Caco-2 (cell line): Measurements from ENCODE around the gene NECAB2. TPM values are rescaled to one million over a fixed set of nuclear protein-coding genes. Genes with fewer than 3 reads are reported as not detected.

Source experiments
- BruUV-seq: library from RNA; stranded (reverse); fragments of 400-500 nt; replicated peaks from 2 replicates; lab custom pipeline; 2021; lab: Mats Ljungman, UMichigan
- CTCF ChIA-PET: fragments of 300-600 bp; sonication (Branson Sonifier 250); formaldehyde crosslinking; loops from one replicate; lab custom pipeline; 2022; ENCODE audit warnings: antibody characterized with exemption; lab: Charles Lee
- POLR2A ChIA-PET: fragments of 300-600 bp; sonication (Branson Sonifier 250); formaldehyde crosslinking; loops from one replicate; lab custom pipeline; 2022; ENCODE audit warnings: antibody characterized with exemption; lab: Charles Lee
- DNase-seq, 2 experiments: peaks; one replicate each; pipeline versions ENCODE4 v3.0.0 to v3.0.0-alpha.2; 2020 to 2022
- H3K27me3 ChIP-seq: replicated peaks from 2 replicates; pipeline ENCODE4 v1.6.0; 2011; ENCODE audit warnings: low read length; ENCODE audit not compliant: control insufficient read depth, insufficient read depth
- H3K36me3 ChIP-seq: 2 replicates; pipeline ENCODE4 v1.5.1; 2011; ENCODE audit warnings: low read length; ENCODE audit not compliant: control insufficient read depth, insufficient read depth
- H3K4me1 ChIP-seq: fragments of 250-450 bp; sonication (Bioruptor Pico); 2 replicates; pipeline ENCODE4 v1.5.1; 2020; ENCODE audit warnings: mild to moderate bottlenecking
- H3K4me3 ChIP-seq: 2 replicates; pipeline ENCODE4 v1.5.1; 2011; ENCODE audit warnings: low read depth, mild to moderate bottlenecking, control low read depth, low read length
- H3K9me3 ChIP-seq: fragments of 250-450 bp; sonication (Bioruptor Pico); 2 replicates; pipeline ENCODE4 v1.5.1; 2020; ENCODE audit warnings: mild to moderate bottlenecking, moderate library complexity
- H3K27ac Mint-ChIP-seq: one replicate; pipeline ENCODE4 v1.8.0; 2022; ENCODE audit warnings: mixed read lengths; ENCODE audit not compliant: unreplicated experiment
- H3K27me3 Mint-ChIP-seq: one replicate; pipeline ENCODE4 v1.8.0; 2022; ENCODE audit warnings: mixed read lengths; ENCODE audit not compliant: insufficient read depth, unreplicated experiment
- H3K36me3 Mint-ChIP-seq: one replicate; pipeline ENCODE4 v1.8.0; 2022; ENCODE audit warnings: mild to moderate bottlenecking, mixed read lengths; ENCODE audit not compliant: insufficient read depth, unreplicated experiment
- H3K4me1 Mint-ChIP-seq: one replicate; pipeline ENCODE4 v1.8.0; 2022; ENCODE audit warnings: low read depth, mixed read lengths; ENCODE audit not compliant: unreplicated experiment
- H3K4me3 Mint-ChIP-seq: one replicate; pipeline ENCODE4 v1.8.0; 2022; ENCODE audit warnings: mild to moderate bottlenecking, moderate library complexity, mixed read lengths; ENCODE audit not compliant: unreplicated experiment
- H3K9me3 Mint-ChIP-seq: one replicate; pipeline ENCODE4 v1.8.0; 2022; ENCODE audit warnings: mixed read lengths; ENCODE audit not compliant: unreplicated experiment
- intact Hi-C: fragments of 100-400 bp; cut with micrococcal nuclease; formaldehyde crosslinking; loops from one replicate; pipeline ENCODE4 v1.10.0; 2022; ENCODE audit not compliant: unreplicated experiment
- total RNA-seq: library from RNA; stranded (reverse); gene quantifications from 2 replicates; pipeline ENCODE4 v1.2.3, GENCODE V29; 2022
- TF ChIP-seq, protein P1 (sequence below), 2 experiments: fragments of 200-600 bp in 1 of 2; IDR thresholded peaks; 1 replicate in 1 of 2; 2 replicates in 1 of 2; pipeline versions ENCODE4 v1.5.1 to v1.8.0; 2011 to 2022; ENCODE audit warnings: antibody characterized with exemption in 1 of 2, control low read depth in 1 of 2, inconsistent platforms in 1 of 2, low read depth in 1 of 2, low read length in 1 of 2, mild to moderate bottlenecking in 1 of 2, moderate library complexity in 1 of 2; ENCODE audit not compliant: insufficient read depth in 1 of 2, severe bottlenecking in 1 of 2, unreplicated experiment in 1 of 2

NECAB2 gene
- total RNA-seq, 1 experiment from 2014 or later: 0.68 TPM

DNA sequence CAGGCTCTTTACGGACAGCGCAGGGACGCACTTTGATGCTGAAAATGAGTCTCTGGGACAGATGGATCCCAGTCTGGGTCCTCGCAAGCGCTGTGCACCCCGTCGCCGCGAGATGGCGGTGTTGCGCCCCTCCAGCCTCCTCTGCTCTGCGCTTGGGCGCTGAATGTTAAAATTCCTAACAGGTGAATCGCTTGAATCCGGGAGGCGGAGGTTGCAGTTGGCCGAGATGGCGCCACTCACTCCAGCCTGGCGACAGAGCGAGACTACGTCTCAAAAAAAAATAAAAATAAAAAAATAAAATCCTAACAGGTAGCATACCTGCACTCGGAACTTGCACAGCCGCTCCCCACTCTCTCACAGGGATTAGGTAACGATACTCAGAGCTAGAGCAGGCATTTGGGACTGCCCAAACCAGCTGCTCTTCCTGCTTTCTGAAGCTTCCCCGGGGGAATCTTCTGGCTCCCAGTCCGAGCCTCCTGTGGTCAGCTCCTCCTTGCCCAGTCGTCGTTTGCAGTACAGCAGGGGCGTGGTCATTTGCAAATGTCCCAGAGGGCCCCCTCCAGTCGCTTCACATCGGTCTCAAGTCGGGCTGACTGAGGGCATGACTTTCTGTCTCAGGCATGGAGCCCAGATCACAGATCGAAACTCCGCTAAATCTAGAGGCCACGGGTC lies 41.2 kb upstream of the NECAB2 start:
- Mint-ChIP-seq H3K27ac (peak overlapping the region; percentile 95), H3K27me3 (no peaks in the 10 kb centered on the region), H3K4me1 (peaks cover 26% of the 10 kb centered on the region), H3K36me3 (peaks cover 14% of the 10 kb centered on the region), H3K9me3 (no peaks in the 10 kb centered on the region), H3K4me3 (peak overlapping the region; percentile 79)
- H3K9me3 ChIP-seq: no peaks in the 10 kb centered on the region
- BruUV-seq: TSS peak; percentile 98
- ChIA-PET CTCF (interaction anchor here (0.6 to 2.6 kb wide), 8 partner anchors 23 to 159 kb away, joined by 3 to 44 read pairs (median 4); partner anchors contain the start of genes HSBP1 and OSGIN1), POLR2A (interaction anchor here (0.5 to 4.2 kb wide), 5 partner anchors 24 to 745 kb away, joined by 3 to 31 read pairs (median 6); partner anchors contain the start of gene OSGIN1)
- TF ChIP-seq, protein P1, sequence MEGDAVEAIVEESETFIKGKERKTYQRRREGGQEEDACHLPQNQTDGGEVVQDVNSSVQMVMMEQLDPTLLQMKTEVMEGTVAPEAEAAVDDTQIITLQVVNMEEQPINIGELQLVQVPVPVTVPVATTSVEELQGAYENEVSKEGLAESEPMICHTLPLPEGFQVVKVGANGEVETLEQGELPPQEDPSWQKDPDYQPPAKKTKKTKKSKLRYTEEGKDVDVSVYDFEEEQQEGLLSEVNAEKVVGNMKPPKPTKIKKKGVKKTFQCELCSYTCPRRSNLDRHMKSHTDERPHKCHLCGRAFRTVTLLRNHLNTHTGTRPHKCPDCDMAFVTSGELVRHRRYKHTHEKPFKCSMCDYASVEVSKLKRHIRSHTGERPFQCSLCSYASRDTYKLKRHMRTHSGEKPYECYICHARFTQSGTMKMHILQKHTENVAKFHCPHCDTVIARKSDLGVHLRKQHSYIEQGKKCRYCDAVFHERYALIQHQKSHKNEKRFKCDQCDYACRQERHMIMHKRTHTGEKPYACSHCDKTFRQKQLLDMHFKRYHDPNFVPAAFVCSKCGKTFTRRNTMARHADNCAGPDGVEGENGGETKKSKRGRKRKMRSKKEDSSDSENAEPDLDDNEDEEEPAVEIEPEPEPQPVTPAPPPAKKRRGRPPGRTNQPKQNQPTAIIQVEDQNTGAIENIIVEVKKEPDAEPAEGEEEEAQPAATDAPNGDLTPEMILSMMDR (IDR thresholded peaks at IDR 0.05; ENCODE audit: insufficient read depth in 1 of 2, low read depth in 1 of 2, low read length in 1 of 2, severe bottlenecking in 1 of 2, unreplicated experiment in 1 of 2): peak; percentile 94 to 98
- H3K4me3 ChIP-seq: peak overlapping the region; percentile 43
- no peaks in the 10 kb centered on the region for H3K27me3 ChIP-seq
- intact Hi-C loops: loop anchor here (1.0 kb wide), 6 partner anchors 16 to 138 kb away; partner anchors contain the start of genes MLYCD and OSGIN1
- H3K4me1 ChIP-seq: peaks cover 36% of the 10 kb centered on the region
- DNase-seq: peak; percentile 90 to 95
- no peaks in the 10 kb centered on the region for H3K36me3 ChIP-seq

DNA sequence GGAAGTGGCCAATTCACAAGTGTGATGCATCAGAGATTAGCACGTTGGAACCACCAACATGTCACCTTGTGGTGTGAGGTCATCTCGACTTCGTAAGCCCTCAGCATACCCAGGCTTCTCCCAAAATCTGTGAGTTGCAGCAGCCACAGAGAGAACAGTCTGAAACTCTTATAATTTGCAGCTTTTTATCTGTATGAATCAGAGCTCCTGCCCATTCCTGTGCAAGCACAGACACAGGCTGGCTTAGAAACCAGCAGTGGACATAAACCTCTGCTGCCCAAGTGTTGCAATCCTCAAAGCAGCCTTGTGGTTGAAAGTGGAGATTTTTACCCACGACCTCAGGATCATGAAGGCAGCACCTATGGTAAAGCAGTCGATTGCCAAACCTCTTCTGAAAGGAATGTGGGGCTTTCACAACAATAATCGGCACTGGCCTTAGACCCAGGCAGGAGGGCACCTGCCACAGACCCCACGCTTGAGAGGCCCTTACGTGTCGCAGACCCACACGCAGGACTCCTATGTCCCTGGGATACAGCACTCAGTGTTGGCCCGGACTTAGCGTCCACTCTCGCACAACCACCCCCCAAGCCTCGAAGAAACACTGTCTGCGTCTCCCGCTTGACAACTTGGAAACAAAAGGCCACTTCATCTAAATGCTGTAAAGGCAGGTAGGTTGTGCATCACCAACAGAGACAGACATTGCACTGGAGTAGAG lies 39.5 kb upstream of the NECAB2 start:
- Mint-ChIP-seq H3K4me1 (peaks cover 26% of the 10 kb centered on the region), H3K9me3 (no peaks in the 10 kb centered on the region), H3K36me3 (peaks cover 15% of the 10 kb centered on the region), H3K4me3 (no peak overlapping the region), H3K27me3 (no peaks in the 10 kb centered on the region), H3K27ac (peak overlapping the region; percentile 35)
- no peak overlapping the region for H3K4me3 ChIP-seq
- no TSS peak for BruUV-seq
- ChIA-PET CTCF (interaction anchor here (0.7 to 2.4 kb wide), 4 partner anchors 10 to 216 kb away, joined by 3 to 10 read pairs (median 4); partner anchors contain the start of genes DNAAF1, HSDL1 and OSGIN1), POLR2A (interaction anchor here (4.2 kb wide), 1 partner anchor 25 kb away, joined by 31 read pairs; the partner anchor contains the start of gene OSGIN1)
- H3K27me3 ChIP-seq: no peaks in the 10 kb centered on the region
- H3K4me1 ChIP-seq: peaks cover 36% of the 10 kb centered on the region
- intact Hi-C loops: no loop called here
- TF ChIP-seq, protein P1 (IDR thresholded peaks at IDR 0.05; ENCODE audit: insufficient read depth in 1 of 2, low read depth in 1 of 2, low read length in 1 of 2, severe bottlenecking in 1 of 2, unreplicated experiment in 1 of 2): no peak
- peak in 1 of 2 experiments; percentile 48 for DNase-seq
- no peaks in the 10 kb centered on the region for H3K9me3 ChIP-seq
- H3K36me3 ChIP-seq: no peaks in the 10 kb centered on the region
